B cell (primary cell): Measurements from ENCODE around the gene KISS1. TPM values are rescaled to one million over a fixed set of nuclear protein-coding genes. Genes with fewer than 3 reads are reported as not detected.

Experiments used
- ATAC-seq: fragments of 200-7000 bp; cut with Tn5 transposase; one replicate; pipeline ENCODE4 v1.10.0; 2021; ENCODE audit warnings: low read depth, mild to moderate bottlenecking, moderate number of reproducible peaks, moderate library complexity
- CTCF ChIA-PET: fragments of 350-600 bp; sonication (Branson Sonifier 250); formaldehyde crosslinking; loops from one replicate; lab custom pipeline; 2021; ENCODE audit warnings: antibody characterized with exemption, inconsistent platforms; lab: Charles Lee
- POLR2A ChIA-PET: fragments of 350-600 bp; sonication (Branson Sonifier 250); formaldehyde crosslinking; loops from one replicate; lab custom pipeline; 2021; ENCODE audit warnings: antibody characterized with exemption; lab: Charles Lee
- DNase-seq: peaks from one replicate; pipeline ENCODE4 v3.0.0; 2013
- H2AFZ ChIP-seq: 2 replicates; pipeline ENCODE4 v1.6.1; 2012; ENCODE audit warnings: mild to moderate bottlenecking, low read depth, low read length; ENCODE audit not compliant: insufficient read depth, poor library complexity, severe bottlenecking
- H3K27ac ChIP-seq, 2 donors: 1 replicate in 1 of 2; 2 replicates in 1 of 2; pipeline ENCODE4 v1.5.1; 2012 to 2013; ENCODE audit warnings: low read length in 2 of 2, mild to moderate bottlenecking in 2 of 2, moderate library complexity in 1 of 2
- H3K27me3 ChIP-seq, 4 experiments: fragments of 200-600 bp in 1 of 4; sonication (generic) in 1 of 4; replicated peaks in 1 of 4; 1 replicate in 2 of 4; 2 replicates in 2 of 4; pipeline versions ENCODE4 v1.6.1 to v1.7.0; 2013 to 2016; ENCODE audit warnings: low read length in 3 of 4, mild to moderate bottlenecking in 2 of 4, mixed read lengths in 1 of 4, moderate library complexity in 1 of 4; ENCODE audit not compliant: insufficient read depth in 4 of 4, control insufficient read depth in 3 of 4; ENCODE audit errors: control extremely low read depth in 1 of 4
- H3K36me3 ChIP-seq, 2 experiments: replicated peaks in 1 of 2; 1 replicate in 1 of 2; 2 replicates in 1 of 2; pipeline versions ENCODE4 v1.6.1 to v1.7.1; 2013; ENCODE audit warnings: low read length in 1 of 2; ENCODE audit not compliant: insufficient read depth in 2 of 2, control insufficient read depth in 1 of 2; ENCODE audit errors: control extremely low read depth in 1 of 2, extremely low read depth in 1 of 2
- H3K4me1 ChIP-seq, 2 donors: fragments of 200-600 bp in 1 of 2; sonication (generic) in 1 of 2; 1 replicate in 1 of 2; 2 replicates in 1 of 2; pipeline versions ENCODE4 v1.5.1 to v1.6.1; 2013 to 2017; ENCODE audit warnings: low read length in 2 of 2; ENCODE audit not compliant: control insufficient read depth in 2 of 2, insufficient read depth in 2 of 2
- H3K4me2 ChIP-seq: replicated peaks from 2 replicates; pipeline ENCODE3; 2012; ENCODE audit warnings: mild to moderate bottlenecking, low read depth, low read length; ENCODE audit not compliant: poor library complexity, severe bottlenecking
- H3K4me3 ChIP-seq, 5 experiments: fragments of 200-600 bp in 1 of 5; sonication (generic) in 1 of 5; 1 replicate in 3 of 5; 2 replicates in 2 of 5; pipeline versions ENCODE4 v1.5.1 to v1.7.0; 2011 to 2016; ENCODE audit warnings: low read length in 4 of 5, mild to moderate bottlenecking in 4 of 5, low read depth in 2 of 5, control low read depth in 1 of 5, moderate library complexity in 1 of 5; ENCODE audit not compliant: insufficient read depth in 1 of 5; ENCODE audit errors: control extremely low read depth in 1 of 5, extremely low read depth in 1 of 5
- H3K79me2 ChIP-seq: fragments of 200-600 bp; sonication (generic); one replicate; pipeline ENCODE4 v1.6.0; 2016; ENCODE audit warnings: low read length; ENCODE audit not compliant: control insufficient read depth, insufficient read depth
- H3K9ac ChIP-seq: fragments of 200-600 bp; sonication (generic); 2 replicates; pipeline ENCODE4 v1.6.1; 2017; ENCODE audit warnings: mild to moderate bottlenecking, low read length, moderate library complexity
- H3K9me3 ChIP-seq, 3 donors: one replicate each; pipeline versions ENCODE4 v1.6.1 to v1.7.1; 2013; ENCODE audit warnings: low read length in 2 of 3; ENCODE audit not compliant: control insufficient read depth in 2 of 3, insufficient read depth in 1 of 3; ENCODE audit errors: control extremely low read depth in 1 of 3
- H4K20me1 ChIP-seq: 2 replicates; pipeline ENCODE4 v1.6.0; 2012; ENCODE audit warnings: mild to moderate bottlenecking, low read length; ENCODE audit not compliant: insufficient read depth, control insufficient read depth, poor library complexity, severe bottlenecking
- H3K27ac Mint-ChIP-seq: one replicate; pipeline ENCODE4 v1.8.0; 2021; ENCODE audit warnings: mixed read lengths
- H3K27me3 Mint-ChIP-seq: one replicate; pipeline ENCODE4 v1.8.0; 2021; ENCODE audit warnings: mixed read lengths
- H3K4me1 Mint-ChIP-seq: one replicate; pipeline ENCODE4 v1.8.0; 2021; ENCODE audit warnings: mixed read lengths
- H3K4me3 Mint-ChIP-seq: one replicate; pipeline ENCODE4 v1.8.0; 2021; ENCODE audit warnings: mixed read lengths
- H3K9me3 Mint-ChIP-seq: one replicate; pipeline ENCODE4 v1.8.0; 2022; ENCODE audit warnings: mixed read lengths; ENCODE audit not compliant: insufficient read depth
- EZH2 ChIP-seq: IDR thresholded peaks from 2 replicates; pipeline ENCODE4 v1.6.1; 2012; ENCODE audit warnings: borderline replicate concordance, low read depth, mild to moderate bottlenecking, moderate library complexity, low read length; ENCODE audit not compliant: insufficient read depth, poor library complexity, severe bottlenecking
- WGBS: methylation state at CpG from one replicate; pipeline ENCODE4 v1.1.5; 2013; ENCODE audit warnings: missing lambda C conversion rate; ENCODE audit not compliant: insufficient coverage; 5-methylcytosine and 5-hydroxymethylcytosine counted together
- intact Hi-C: fragments of 100-400 bp; cut with micrococcal nuclease; formaldehyde crosslinking; loops from one replicate; pipeline ENCODE4 v1.10.0; 2022
- polyA plus RNA-seq: library from polyadenylated mRNA; depleted of rRNA; stranded (reverse); fragments of >200 nt; gene quantifications from 2 replicates; pipeline ENCODE4 v1.2.3, GENCODE V29; 2012
- total RNA-seq, 2 donors: library from RNA; stranded (reverse); fragments of 120-200 nt in 1 of 2; gene quantifications; 1 replicate in 1 of 2; 2 replicates in 1 of 2; pipeline versions ENCODE4 v1.2.3 to v1.2.4, GENCODE V29; 2013 to 2022
- TF ChIP-seq, protein P1 (sequence below): fragments of 200-600 bp; IDR thresholded peaks from one replicate; pipeline ENCODE4 v1.8.0; 2022; ENCODE audit warnings: antibody characterized with exemption, mild to moderate bottlenecking

The KISS1 gene
- total and polyA plus RNA-seq, 2 donors (not counting 1 experiment from before 2014, with no cell fraction given): not detected

DNA sequence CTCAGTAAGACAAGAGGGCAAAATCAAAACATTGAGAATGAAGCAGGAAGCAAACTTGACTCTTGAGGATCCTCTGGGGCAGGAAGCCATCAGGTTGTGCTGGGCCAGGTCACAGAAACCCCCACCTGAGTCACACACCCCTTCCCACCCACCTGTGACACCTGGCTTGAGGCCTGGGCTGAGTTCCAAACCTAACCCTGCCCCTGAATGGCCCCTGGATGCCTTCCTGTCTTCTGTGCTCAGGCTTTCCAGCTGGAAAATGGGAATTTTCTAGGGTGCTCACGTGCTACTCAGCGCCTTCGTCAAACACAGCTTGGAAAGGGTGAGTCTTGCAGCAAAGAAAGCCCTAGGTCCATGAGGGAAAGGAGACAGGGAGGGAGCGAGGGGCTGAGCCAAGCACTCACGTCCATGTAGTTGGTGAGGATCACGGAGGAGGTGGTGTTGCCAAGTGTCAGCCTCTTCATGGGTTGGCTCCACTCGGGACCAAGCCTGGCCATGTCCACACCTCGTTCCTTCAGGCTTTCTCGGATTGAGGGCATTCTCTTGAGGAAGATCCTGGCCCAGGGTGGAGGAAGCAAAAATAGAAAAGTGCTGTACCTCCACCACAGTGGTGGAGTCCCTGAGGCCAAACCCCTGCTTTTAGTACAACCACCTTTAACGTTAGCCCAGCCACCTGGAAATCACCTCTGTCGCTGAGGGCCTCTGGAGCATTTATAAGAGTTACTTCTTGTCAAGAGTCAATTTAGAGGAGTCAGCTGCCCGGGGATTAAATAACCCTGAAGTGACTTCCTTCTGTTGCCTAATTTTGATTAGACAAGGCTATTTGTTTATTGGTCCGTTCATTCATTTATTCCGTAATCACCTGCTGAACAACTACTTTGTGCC lies 34.4 kb downstream of the KISS1 start:
- H3K4me2 ChIP-seq: no peak overlapping the region
- Mint-ChIP-seq H3K4me1 (no peaks in the 10 kb centered on the region), H3K9me3 (no peaks in the 10 kb centered on the region), H3K27ac (no peak overlapping the region), H3K4me3 (no peak overlapping the region), H3K27me3 (peaks cover 37% of the 10 kb centered on the region)
- CTCF ChIA-PET: interaction anchor here (0.6 to 4.7 kb wide), 18 partner anchors 8 to 646 kb away, joined by 3 to 99 read pairs (median 5); partner anchors contain the start of gene PLEKHA6
- H3K4me3 ChIP-seq: no peak overlapping the region
- no peak overlapping the region for H2AFZ ChIP-seq
- no peaks in the 10 kb centered on the region for H3K79me2 ChIP-seq
- H3K4me1 ChIP-seq: no peaks in the 10 kb centered on the region
- H3K9me3 ChIP-seq: peaks cover 0 to 10% (median 0%) of the 10 kb centered on the region in 3 donors
- TF ChIP-seq, protein P1, sequence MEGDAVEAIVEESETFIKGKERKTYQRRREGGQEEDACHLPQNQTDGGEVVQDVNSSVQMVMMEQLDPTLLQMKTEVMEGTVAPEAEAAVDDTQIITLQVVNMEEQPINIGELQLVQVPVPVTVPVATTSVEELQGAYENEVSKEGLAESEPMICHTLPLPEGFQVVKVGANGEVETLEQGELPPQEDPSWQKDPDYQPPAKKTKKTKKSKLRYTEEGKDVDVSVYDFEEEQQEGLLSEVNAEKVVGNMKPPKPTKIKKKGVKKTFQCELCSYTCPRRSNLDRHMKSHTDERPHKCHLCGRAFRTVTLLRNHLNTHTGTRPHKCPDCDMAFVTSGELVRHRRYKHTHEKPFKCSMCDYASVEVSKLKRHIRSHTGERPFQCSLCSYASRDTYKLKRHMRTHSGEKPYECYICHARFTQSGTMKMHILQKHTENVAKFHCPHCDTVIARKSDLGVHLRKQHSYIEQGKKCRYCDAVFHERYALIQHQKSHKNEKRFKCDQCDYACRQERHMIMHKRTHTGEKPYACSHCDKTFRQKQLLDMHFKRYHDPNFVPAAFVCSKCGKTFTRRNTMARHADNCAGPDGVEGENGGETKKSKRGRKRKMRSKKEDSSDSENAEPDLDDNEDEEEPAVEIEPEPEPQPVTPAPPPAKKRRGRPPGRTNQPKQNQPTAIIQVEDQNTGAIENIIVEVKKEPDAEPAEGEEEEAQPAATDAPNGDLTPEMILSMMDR: no peak
- no peak for TF ChIP-seq EZH2
- DNase-seq (no peak), ATAC-seq (no peak)
- H3K27ac ChIP-seq: no peak overlapping the region
- WGBS: 78% methylated on average over 13 of the region's 14 CpGs
- intact Hi-C loops: loop anchor here (1.0 to 2.0 kb wide), 3 partner anchors 45 to 341 kb away; no protein-coding TSS in a partner anchor
- no peak overlapping the region for H3K9ac ChIP-seq
- no peaks in the 10 kb centered on the region for H4K20me1 ChIP-seq
- H3K27me3 ChIP-seq: peaks cover 0 to 17% (median 3%) of the 10 kb centered on the region in 4 experiments
- POLR2A ChIA-PET: no interaction called here
- H3K36me3 ChIP-seq: no peaks in the 10 kb centered on the region

DNA sequence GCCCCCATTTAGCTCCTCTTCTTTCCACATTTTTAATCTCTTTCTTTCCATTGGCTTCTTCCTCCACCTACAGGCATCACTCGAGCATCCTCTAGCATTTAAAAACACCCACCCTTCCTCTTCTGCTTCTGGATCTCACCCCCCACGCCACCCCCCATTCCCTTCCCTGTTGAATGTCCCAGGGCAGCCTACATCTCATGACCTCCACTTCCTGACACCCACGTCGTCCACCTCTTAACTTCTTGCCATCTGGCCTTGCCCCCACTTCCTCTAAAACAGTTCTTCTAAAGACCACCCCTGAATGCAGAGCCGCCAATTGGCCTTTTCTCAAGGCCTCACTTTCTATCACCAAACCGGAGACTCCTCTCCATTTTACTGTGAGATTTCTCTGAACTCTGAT lies 38.3 kb downstream of the KISS1 start:
- ATAC-seq: no peak
- H4K20me1 ChIP-seq: no peaks in the 10 kb centered on the region
- H3K79me2 ChIP-seq: no peaks in the 10 kb centered on the region
- Mint-ChIP-seq H3K4me3 (no peak overlapping the region), H3K27me3 (peaks cover 55% of the 10 kb centered on the region), H3K4me1 (peaks cover under 1% of the 10 kb centered on the region), H3K9me3 (no peaks in the 10 kb centered on the region), H3K27ac (no peak overlapping the region)
- DNase-seq: no peak
- H3K27me3 ChIP-seq: peaks cover 0 to 18% (median 2%) of the 10 kb centered on the region in 4 experiments
- intact Hi-C loops: no loop called here
- no peak overlapping the region for H3K4me2 ChIP-seq
- WGBS: 57% methylated on average over 6 of the region's 6 CpGs
- no peaks in the 10 kb centered on the region for H3K4me1 ChIP-seq
- H3K4me3 ChIP-seq: no peak overlapping the region
- H3K27ac ChIP-seq: no peak overlapping the region
- H3K9me3 ChIP-seq: no peaks in the 10 kb centered on the region
- ChIA-PET CTCF (interaction anchor here (0.6 to 2.0 kb wide), 2 partner anchors 206 to 237 kb away, joined by 4 to 10 read pairs; no protein-coding TSS in a partner anchor), POLR2A (no interaction called here)
- TF ChIP-seq, protein P1: no peak
- no peak for TF ChIP-seq EZH2
- no peak overlapping the region for H2AFZ ChIP-seq
- no peak overlapping the region for H3K9ac ChIP-seq
- no peaks in the 10 kb centered on the region for H3K36me3 ChIP-seq
